GM12892 (cell line): ENCODE measurements around the gene KNDC1.

Experiments used
- POLR2A ChIP-seq: IDR thresholded peaks from 2 replicates; pipeline ENCODE4 v1.6.1; 2011; ENCODE audit warnings: low read depth, low read length, control low read depth
- POLR2AphosphoS5 ChIP-seq: IDR thresholded peaks from 2 replicates; pipeline ENCODE4 v1.6.1; 2011; ENCODE audit warnings: low read depth, low read length, control low read depth

DNA sequence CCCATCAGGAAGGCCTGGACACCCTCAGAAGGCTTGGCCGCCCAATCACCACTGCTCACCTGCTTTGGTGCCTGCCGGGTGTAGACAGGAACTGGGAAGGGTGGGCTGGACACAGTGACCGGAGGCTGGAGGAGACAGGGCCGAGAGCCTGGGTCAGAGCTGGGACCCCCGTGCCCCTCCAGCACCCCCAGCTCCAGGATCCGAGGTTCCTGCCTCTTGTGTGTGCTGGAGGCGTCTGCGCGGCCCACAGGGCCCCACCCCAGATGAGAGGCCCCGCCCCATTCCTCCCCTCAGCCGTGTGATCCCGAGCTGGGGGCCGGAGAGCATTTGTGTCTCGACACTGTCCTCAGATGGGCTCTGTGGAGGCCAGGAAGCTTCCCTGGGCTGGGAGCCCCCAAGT, 107.3 kb downstream of the KNDC1 start:
- TF ChIP-seq POLR2A (no peak), POLR2AphosphoS5 (no peak)
